Hematopoietic multipotent progenitor cell treated with erythropoietin and hydrocortisone succinate and interleukin-3 and kit ligand, for 4 days (in vitro differentiated cells): Measurements from ENCODE around the gene GPR26.

Source experiments
- DNase-seq: peaks from one replicate; pipeline ENCODE4 v3.0.0-alpha.2; 2015

The GPR26 gene

DNA sequence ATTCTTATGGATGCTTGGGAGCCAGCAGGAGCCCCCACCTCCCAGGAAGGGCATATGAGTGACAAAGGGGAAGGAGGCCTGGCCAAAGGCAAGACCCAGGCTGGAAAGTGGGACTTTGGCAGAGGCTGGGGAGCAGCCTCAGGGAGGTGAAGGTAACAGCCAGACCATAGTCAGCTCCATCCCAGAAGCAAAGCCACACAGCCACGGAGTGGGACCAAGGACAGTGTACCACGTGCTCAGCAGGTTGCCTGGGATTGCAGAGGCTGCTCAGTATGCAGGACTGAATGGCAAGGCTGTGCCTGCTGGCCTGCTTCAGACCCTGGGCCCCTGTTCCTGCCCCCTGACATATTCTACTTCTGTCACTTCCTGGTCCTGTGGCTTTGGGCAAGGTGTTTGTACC is 17.6 kb upstream of the GPR26 start:
- no peak for DNase-seq

DNA sequence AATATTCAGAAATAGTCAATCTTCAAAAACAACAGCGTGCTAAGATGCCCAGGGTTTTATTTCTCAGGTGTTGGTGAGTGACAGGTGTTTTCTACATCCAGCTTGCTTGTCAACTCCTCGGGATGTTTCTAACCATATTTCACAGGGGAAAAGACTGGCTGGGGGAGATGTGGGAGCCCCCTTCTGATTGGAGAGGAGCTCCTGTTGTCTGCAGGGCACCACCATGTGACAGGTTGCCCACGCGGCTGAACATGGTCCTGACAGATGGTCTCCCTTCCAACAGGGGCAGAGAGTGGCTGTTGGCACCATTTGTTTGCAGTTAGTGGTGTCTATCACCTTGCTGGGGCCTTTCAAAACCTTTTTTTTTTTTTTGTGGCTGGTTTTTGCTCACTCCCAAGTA is 16.5 kb upstream of the GPR26 start:
- no peak for DNase-seq

DNA sequence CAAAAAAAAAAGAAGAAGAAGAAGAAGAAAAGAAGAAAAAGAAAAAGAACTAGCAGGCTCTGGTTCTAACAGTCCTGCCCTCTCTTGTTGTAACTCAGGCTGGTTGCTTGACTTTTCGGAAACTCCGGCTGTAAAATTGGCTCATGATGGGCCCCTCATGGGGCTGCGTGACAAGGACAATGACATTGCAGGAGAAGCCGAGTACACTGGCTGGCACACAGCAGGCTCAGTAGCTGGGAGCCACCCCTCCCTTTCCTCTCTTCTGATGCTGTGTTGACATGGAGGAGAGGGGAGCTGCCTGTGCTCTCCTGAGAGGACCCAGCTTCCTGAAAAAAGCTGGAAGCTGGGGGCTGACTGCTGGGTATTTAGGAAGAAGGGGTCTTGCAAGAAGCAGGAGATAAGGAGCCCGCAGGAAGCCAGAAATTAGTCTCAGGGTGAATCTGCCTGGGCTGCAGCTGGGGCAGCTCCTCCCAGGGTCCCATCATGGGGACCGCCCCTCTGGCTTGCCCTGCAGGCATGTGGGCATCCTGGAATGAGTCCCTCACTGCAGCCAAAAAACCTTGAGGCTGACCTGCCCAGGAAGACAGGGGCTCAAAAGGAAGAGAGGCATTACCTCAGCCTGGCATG is 14.6 kb upstream of the GPR26 start:
- DNase-seq = no peak

DNA sequence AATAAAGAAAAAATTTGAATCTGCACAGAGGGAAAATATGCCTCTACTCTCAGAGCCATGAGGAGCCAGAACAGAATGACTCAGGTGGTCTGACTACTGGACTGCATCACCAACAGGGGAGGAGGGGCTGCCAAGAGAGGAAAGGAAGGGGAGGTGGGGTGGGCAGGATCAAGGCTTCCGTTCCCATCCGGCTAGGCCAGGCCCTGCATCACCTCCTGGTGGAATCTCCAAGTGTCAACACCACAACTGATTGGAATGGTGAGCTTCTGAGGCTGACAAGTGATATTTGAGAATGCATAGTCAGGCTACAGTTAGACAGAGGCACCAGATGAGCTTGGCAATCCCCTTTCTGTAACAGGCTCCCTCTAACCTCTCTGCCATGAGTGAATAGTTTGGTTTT is 10.4 kb upstream of the GPR26 start:
- DNase-seq = no peak

DNA sequence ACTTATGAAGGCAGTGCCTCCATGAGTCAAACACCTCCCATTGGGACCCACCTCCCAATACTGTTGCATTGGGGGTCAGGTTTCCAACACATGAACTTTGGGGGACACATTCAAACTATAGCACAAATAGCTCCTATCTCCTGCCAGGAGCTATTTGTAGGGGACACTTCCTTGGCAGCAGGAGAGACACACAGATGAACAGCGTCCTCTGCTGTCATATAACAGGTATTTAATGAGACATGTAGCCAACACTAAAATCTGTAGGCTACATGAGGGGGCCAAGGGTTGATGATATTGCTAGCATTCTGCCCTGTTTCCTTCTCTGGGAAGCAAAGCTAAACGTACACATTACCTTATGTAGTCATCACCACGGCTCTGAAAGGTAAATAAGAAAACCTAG is 2.6 kb upstream of the GPR26 start:
- DNase-seq = no peak

DNA sequence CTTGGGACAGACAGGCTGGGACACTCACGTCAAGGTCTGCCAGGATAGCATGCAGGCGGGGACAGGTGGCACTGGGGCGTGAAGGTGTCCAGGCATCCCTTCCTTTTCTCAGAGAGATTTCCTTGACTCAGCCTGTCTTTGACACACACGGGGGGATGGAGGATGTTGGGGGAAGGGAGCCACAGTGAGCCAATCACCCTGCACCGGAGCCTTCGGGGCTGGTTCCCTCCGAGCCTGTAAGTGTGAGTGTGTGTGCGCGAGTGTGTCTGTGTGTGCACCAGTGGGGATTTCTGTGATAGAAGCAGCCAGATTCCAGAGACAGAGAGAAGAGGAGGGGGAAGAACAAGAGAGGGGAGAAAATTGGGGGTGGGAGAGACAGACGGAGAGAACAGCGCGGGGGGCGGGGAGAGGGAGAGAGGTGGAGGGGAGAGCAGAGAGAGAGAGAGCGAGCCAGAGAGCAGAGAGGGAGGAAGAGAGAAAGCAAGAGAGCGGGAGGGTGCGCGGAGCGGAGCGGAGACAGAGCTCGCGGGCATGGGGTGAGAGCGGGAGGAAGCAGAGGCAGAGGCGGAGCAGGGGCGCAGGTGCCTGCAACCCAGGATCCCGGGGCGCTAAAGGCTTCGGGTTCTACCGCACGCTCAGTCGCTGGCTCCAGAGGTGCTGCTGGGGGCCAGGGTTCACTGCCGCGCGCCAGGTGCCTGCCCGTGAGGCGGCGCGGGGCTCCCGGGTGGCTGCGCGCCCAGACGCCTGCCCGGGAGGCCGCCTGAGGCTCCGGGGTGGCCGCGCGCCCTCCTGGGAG is 466 bp upstream of the GPR26 start:
- DNase-seq = no peak

DNA sequence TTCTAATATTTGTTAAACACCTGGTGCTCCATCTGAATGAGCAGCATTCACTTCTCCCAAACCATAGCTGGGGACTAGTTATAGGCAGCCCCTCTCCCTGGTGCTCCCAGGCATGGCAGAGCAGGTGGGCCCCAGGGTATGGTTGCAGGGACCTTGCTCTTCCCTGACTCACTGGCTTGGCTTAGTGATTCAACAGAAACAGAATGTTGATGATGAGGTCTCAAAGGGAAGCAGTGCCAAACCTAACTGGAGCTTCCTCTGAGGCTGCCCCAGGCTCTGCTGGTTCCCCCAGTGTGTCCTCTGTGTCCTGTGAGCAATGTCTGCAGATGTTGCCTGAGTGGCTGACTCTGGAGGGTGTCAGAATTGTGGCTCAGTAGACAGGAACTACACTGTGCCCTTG is 3.7 kb downstream of the GPR26 start:
- DNase-seq = no peak

DNA sequence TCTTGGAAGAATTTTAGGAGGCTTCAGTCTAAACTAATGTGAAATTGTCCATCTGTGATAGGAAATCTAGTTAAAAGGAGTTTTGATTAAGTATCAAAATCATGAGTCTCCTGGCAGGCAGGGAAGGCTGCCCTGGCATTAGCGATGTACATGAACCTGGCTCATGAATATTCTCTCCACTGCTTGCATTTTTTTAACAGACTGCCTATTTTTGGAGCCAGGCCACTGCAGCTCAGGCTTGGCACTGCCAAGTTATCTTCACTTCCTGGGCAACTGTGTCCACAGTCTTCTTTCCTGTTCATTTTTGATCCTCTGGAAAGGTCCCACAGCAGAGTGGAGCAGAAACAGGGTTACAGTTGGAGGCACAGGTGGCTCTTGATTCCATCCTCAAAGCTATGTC is 7.0 kb downstream of the GPR26 start:
- no peak for DNase-seq

DNA sequence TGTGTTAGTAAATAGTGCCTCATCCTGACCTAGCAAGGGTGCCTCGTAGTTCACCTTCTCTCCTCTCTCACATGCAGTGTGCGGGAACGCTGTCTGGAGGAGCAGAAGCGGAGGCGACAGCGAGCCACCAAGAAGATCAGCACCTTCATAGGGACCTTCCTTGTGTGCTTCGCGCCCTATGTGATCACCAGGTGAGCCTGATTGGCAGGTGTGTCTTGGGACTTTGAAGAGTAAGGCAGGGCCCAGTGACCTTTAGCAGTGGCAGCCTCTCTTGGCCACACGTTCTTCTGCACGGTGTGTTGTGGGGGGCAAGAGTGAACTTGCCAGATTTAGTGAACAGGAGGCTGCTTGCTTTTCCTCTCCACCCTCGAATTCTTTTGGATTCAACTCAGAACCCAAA is 8.6 kb downstream of the GPR26 start:
- no peak for DNase-seq

DNA sequence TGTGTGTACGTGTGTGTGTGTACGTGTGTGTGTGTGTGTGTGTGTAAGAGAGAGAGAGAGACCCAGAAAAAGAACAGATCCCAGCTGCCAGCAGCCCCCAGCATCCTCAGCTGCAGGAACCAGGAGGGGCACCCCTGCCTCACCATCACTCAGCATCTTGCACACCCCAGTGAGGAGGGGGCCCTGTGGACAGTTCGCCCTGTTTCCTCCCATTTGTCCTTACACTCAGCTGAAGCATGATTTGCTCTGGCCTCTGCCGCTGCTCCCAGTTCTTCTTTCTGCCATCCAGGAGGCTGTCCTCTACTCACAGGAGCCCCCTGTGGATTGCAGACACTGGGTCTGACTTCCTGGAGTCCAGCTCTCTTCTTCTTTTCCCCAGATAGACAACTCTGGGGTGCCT is 9.7 kb downstream of the GPR26 start:
- DNase-seq = no peak

DNA sequence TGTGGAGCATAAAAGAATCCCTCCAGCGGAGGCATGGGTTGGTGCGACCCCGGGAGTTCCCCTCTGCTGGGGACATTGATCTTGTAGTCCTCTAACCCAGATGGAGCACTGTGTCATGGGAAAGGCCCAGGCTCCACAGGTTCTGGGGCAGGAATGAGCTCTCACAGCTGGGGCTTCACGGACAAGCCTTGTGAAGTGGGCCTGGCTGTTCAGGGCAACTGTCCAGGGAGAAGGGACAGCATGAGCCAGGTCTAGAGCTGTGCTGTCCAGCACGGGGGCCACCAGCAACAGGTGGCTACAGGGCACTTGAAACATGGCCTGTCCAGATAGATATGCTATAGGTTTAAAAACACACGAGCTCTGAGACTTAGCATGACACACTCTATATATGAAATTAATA is 11.4 kb downstream of the GPR26 start:
- DNase-seq = no peak

DNA sequence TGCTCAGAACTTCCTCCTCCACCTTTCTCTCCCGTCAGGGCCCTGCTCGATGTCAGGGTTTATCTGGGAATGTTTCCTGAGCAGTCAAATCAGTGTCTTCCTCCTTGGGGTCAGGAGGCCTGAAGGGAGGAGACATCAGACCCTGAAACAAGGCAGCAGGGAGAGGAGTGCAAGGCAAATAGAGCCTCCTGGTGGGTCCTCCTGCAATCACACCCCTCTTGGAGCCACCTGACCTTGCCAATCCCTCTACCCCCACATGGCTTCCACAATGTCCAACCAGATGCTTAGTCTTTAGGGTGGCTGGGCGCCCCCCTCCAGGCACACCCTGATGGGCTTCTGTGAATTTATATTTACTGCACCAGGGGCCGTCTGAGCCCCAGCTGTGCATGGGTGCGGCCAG is 12.2 kb downstream of the GPR26 start:
- DNase-seq = no peak

DNA sequence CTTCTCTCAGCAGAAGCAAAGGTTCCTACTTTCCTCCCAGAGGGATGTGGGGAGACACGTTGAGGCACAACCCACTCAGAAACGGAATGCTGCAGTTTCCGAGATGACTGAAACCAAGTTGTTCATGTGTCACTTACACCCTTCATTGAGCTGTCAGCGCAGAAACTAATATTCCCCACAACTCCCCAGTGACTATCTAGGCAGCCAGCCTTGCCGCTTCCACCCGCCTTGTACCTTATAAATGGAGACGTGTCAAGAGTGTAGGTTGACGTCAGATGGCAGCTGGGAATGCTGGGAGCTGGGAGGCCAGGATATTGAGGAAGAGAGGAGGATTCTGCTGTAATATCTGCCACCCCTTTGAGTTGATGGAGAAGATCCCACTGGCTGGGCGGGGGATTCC is 15.1 kb downstream of the GPR26 start:
- no peak for DNase-seq

DNA sequence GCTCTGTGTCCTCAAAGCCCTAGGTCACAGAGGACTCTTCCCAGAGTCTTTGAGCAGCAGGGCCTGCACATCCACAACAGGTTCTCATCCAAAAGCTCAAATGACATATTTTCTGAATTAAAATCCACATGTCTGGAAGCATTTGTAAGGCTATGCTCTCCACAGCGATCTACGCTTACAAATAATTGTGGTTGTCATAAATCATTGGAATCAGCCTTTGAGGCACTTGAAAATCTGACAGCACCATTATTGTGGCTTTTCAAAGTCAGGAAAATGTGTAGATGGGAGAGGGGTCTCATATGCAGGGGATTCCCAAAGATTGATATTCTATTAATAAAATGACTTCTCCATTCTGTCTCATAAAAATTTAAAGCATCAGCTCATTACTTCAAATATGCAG is 16.3 kb downstream of the GPR26 start:
- DNase-seq = no peak

DNA sequence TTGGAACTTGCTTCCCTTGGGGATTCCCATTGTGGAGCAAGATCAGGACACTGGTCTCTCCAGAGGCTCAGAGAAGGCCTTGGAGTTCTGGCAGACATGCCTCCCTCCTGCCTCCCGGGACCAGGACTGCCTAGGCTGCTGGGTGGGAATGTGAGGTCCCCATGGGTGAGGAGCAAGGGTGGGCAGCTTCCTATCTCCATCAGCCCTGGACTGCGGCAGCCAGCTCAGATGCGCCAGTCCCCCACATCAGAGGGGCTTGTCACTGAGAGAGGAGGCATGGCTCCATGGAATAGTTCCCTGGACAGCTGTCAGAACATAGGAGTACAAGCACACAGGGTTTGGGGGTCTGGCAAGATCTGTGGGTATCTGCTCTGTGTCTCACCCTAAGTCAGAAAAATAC is 17.3 kb downstream of the GPR26 start:
- no peak for DNase-seq

DNA sequence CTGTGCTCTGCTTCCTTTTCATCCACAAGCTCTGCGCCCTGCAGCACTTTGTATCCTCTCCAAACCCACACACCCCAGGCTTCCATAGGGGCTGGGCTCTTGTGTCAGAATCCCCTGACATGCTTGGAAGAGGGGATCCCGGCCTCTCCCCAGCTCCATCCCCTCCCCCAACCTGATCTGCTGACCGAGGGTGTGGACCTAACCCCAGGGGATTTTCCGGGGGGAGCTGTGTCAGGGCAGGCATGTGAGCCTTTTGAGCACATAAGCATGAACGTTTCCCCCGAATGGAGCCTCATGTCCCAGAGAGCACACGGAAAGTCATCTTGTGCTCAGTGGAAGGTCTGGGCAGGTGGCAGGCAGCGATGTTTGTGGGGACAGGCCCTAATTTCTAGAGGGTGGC is 17.7 kb downstream of the GPR26 start:
- no peak for DNase-seq

DNA sequence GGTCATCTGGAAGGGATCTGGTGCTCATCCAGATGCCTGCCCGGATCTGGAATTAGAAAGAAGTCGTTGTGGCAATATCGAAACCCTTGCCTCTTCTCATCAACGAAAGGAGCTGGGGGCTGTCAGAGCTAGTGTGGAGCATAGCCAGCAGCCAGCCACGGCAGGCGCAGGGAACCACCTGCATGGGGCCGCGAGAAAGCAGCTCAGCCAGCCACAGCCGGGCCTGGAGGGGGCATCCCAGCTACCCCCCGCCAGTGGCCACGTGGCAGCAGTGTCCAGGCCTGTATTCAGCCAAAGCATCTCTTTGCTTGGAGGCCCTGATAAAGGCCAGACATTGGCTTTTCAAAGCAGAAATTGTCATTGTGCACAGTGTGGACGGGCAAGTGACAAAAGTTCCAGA is 19.1 kb downstream of the GPR26 start:
- no peak for DNase-seq

DNA sequence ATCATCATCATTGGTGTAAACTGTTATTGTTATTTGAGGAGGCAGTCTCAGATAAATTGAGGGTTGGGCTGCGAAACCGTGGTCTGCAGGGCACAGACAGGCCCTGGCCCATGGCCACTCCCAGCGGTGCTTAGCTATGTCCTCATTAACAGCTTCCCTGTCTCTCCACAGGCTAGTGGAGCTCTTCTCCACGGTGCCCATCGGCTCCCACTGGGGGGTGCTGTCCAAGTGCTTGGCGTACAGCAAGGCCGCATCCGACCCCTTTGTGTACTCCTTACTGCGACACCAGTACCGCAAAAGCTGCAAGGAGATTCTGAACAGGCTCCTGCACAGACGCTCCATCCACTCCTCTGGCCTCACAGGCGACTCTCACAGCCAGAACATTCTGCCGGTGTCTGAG is 21.6 kb downstream of the GPR26 start:
- peak; percentile 4 for DNase-seq

DNA sequence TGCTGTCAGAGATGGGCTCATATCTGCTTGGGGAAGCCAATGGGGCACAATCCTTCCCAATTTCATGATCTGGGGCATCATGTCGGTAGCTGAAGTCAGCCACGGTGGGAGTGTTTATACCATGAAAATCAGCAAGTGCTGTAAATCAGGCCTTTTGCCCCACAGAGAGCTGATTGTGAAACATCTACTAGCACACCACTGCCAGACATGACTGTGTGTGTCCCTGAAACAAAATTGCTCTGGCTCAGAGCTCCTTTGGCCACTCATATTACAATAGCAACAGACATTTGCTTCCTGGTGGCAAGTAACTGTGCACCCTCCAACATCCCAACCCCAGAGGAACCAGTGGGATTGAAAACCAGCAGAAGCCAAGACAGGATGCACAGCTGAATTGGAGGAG is 23.7 kb downstream of the GPR26 start:
- no peak for DNase-seq

DNA sequence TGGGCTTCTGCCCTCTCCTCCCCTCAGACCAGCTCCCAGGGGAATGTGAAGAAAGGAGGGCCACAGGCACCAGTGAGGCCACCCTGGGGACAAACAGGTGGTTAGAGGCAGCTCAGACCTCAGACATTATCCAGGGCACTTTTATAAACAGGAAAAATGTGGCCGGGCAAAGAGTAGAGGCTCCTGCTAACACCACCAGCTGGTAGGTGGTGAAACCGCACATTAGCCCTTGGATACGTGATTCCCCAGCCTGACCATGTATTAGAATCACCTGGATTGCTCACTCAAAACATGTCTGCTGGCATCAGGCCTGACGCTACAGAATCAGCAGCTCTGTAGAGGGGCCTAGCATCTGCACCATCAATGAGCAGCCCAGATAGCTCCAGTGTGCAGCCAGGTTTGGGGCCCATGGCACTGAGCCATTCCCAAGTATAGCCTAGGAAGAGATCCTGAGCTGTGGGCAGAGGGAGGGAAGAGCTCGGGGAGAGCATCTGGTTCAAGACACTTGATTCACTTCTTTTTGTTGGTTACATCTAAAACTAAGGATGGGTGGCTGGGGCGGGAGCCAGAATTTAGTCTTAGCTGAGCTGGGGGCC is 37.1 kb downstream of the GPR26 start:
- DNase-seq = no peak

DNA sequence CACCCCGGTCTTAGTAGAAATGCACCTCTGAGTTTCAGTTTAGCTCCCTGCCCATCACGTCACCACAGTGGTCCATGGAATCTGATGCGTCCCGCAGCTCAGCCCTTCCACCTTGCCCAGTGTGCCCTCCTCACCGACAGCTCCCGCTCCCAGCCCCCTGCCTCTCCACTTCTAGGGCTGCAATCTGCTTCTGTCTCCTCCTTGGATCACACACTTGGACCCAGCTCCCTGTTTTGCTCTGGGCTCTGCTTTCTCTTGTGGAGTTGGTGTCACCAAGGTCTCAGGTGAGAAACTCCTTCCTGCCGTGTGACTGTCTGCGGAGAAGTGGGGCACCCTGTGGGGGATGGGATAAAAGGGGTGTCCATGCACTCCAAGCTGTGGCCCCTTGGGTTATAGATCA is 37.9 kb downstream of the GPR26 start:
- DNase-seq = no peak

DNA sequence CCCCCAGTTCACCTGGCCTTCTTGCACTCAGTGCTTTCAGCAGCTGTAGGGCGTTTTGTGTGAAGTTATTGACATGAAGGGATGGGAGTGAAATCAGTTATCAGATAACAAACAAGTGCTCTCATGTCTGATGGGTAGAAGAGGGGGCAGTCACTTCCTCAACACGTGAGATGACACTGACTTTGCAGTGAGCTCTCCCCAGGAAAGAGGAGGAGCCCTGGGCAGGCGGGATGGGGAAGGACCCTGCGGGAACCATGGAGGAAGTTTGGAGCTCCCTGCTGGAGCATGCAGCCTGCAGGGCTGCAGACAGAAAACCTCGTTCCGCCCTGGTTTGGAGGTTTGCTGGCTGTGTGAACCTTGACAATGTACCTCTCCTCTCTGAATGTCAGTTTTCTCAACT is 38.7 kb downstream of the GPR26 start:
- DNase-seq = no peak

DNA sequence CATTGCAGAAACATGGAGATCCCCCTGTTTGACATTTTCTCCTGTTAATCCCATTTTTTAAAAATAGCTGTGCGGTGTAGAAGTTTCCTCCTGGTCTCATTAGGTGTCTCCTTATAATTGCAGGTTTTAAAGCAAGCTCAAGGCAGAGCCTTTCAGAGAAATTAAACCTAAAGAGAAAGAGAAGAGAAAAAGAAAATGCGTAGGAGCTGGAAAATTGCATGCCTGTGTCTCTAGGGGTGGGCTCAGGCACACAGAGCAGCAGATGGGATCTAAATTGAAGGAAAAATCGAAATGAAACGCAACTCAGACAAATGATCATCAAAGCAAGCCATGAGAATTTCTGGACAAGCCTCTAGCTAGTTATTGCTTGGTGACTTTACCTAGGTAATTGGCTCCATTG is 40.1 kb downstream of the GPR26 start:
- DNase-seq = no peak

DNA sequence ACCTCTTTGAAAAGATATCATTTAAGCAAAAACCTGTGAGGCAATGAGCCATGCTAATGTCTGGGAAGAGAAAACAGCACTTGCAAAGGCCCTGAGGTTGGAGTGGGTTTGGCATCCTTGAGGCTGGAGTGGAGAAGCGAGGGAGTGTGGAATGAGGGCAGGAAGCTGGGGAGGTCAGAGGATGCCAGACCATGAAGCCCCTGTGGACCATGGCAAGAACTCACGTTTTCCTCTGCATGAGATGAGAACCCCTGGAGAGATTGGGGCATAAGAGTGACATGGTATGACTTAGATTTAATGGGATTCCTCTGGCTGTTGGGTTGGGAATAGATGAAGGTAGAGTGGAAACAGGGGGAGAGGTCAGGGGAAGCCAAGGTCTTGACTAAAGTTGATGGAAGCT is 49.4 kb downstream of the GPR26 start:
- no peak for DNase-seq

DNA sequence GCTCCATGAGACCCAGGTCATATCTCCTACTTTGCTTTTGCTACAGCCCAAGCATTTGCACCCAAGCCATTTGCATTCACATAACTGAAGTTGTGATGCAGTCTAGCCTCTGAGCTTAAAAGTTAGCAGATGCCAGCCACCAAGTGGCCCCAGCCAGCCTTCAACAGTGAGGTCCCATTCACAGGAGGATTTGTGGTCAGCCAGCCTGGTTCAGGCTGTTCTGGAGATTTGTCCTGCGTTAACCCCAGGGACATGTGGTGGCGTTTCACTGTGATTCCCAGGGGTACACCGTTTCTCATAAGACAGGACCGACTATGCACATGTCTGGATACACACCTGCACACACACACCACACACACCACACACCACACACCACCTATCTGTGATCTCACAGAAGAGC is 51.2 kb downstream of the GPR26 start:
- DNase-seq = no peak
